Fibroblast of gingiva (primary cell): Measurements from ENCODE around the gene OPN5.

Source experiments
- DNase-seq: peaks from one replicate; pipeline ENCODE4 v3.0.0-alpha.2; 2011; ENCODE audit warnings: low read depth

The OPN5 gene

DNA sequence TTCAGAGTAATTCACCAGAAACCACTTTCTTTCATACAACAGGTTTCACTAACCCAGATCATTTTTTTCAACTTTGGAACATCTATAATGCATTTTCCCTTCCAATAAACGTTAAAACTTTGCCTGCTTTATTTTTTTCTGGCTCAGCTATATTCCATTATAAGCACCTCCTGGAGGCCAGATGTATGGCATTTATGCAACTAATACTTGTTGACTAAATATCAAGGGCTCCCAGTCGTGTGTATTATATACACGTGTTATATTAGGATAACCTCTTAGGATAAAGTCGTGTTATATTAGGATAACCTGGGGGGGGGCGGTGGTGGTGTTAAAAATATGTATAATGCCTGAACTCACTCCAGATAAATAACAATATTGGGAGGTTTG lies 6.7 kb downstream of the OPN5 start:
- no peak for DNase-seq

DNA sequence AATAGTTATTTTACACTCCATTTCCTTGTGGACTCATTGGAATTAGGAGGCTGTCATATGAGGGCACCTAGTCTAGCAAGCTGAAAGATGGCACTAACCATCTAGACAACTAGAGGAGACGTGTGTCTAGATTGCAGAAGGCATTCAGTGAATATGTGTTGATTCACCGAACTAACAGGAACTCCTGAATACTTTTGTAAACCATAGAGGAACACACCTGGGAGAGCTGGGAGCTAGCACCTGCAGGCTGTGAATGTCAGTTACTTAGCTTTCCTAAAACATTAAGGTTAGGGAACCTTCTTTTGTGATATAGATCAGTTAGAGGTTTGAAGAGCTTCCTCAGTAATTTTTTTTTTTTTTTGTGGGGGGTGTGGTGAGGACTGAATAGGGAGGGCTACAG lies 7.7 kb downstream of the OPN5 start:
- no peak for DNase-seq

DNA sequence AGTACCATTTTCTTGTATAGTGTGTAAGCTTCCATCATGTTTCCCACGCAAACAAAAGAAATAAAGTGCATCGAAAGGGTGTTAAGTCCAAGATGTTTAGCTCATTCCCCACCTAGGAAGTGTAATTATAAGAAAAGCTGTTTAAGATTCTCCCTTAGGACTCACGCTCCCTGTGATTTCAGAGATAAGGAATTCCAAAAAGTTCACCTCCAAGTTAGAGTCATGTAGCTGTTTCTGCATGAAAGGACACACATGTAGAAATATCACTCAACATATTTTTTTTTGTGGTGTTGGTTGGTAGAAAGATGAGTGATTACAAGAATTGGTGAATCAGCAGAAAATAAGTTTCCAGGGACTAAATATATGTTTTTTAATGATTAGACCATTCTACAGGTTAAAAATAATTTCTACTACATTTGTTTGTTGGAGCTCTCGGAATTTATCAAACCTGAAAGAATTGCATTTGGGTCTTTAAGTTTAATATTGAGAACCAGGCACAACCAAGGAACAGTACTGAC lies 10.4 kb downstream of the OPN5 start:
- no peak for DNase-seq

DNA sequence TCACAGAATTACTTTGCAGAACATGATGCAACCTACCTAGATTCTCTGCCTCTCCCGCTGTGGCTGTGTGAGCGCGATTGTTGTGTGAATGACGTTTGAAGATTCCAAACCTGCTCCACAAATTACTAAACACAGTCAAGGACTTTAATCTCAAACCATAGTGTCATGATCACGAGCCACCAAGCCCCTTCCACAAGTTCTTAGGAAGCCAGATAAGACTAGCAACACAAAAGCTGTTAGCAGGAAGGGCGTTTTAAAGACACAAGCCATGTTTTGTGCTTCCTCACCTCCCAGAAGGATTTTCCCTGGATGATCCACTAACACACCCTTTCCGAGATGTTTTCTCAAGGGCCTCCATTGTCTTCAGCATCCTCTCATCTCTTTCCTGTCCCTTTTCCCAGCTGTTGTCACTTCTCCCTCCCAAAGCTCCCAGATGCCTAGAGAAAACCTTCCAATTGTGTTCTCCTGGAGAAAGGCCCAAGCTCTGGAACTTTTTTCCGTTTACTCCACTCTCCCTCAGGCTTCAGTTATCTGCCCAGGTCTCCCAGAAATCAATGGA lies 12.8 kb downstream of the OPN5 start:
- no peak for DNase-seq

DNA sequence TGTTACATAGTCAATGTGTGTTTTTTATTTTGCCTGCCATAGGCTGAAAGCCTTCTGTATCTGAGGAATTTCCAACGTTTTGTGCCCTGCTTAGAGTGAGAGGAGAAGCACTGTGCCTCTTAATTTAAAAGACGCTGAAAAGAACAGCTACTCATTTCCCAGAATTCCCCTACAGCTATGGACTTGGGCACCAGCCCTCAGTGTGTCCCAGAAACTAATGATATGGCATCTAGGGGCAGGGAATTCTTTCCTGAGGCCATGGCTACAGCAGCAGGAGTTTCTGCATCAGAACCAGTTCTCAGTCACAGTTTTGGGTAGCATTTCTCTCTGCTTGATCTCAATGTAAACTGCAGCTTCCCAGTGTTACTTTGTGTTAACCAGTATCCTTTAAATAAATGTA lies 20.2 kb downstream of the OPN5 start:
- DNase-seq: no peak

DNA sequence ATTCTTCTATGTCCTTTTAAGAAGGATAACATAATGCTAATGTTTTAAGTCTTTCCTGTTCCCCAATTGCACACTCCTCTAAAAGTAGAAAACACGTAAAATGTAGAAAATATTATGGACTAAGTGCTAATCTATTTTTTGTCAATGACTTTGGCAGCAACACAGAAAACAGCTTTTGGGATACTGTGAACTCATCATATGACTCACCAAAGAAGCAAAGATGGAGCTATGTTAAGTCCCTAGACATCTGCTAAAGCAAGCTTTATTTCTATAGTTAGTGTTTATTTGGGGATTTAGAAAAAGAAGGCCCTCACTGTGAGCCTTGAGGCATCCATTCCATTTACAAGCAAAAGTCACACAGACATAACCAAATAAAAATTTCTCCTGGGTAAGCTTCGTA lies 23.0 kb downstream of the OPN5 start:
- DNase-seq: no peak

DNA sequence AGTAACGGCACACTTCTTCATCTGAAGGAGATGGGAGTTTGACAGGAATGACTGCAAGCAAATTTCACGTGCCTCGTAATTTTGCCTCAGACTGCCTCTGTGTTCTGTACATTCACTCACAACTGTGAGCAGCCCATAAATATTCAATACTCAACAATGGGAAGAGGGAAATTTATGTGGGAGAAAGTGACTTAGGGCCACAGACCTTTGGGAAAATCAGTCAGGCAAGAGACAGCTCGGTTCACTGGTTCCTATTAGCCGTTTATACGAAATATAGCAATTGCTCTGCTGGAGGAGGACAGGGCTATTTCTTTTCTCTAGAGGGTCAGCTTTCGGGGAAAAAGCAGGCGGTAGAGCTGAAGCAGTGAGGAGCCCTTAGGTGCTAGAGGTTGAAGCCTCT lies 28.0 kb downstream of the OPN5 start:
- DNase-seq: no peak

DNA sequence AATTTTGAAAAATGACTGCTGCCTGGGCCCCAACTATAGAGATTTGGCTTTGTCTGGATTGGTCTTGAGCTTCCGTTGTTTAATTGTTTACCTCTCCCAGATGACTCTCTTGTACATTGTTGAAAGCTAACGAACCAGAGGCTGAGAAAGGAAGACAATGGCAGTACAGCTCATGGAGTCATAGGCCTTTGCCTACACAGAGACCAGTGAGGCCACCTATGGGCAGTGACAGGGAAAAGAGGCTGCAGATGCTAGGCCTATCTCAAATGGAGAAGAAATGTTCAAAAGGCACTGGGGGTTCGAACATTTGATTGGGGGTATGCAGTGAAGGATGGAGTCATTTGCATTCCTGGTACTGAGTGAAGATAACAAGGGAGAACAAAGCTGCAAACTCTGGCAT lies 29.1 kb downstream of the OPN5 start:
- DNase-seq: no peak

DNA sequence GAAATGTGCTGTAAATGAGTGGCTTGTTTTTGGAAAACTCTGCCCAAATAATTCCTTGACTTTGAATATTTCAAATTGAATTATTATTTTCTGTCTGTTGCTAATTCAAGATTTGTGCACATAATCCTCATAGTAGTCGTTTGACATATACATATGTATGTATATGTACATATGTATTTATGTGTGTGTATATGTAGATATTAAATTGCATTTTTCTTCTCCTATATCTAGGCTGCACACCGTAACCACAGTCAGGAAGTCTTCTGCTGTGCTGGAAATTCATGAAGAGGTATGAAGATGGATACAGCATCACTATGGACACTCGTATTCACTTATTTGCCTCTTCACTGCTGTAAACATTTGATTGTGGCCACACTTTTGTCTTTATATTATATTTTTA lies 29.6 kb downstream of the OPN5 start:
- DNase-seq: no peak

DNA sequence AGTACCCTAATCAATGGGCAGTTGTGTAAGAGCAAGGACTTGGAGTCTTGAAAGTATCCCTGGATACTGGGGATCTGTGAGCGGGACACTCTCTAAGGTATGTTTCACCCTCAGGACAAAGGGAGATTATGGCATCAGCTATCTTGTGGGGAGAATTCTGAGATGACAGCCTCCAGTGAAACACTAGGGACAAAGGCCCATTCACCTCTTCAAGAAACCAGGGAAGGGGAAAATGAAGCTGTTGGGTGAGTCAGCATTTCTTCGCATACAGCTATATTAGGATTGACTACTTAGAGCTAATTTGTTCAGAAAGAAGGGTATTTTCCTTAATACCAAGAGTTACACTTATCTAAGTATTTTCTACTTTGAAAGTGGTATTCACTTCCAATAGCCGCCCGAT lies 35.9 kb downstream of the OPN5 start:
- DNase-seq: no peak

DNA sequence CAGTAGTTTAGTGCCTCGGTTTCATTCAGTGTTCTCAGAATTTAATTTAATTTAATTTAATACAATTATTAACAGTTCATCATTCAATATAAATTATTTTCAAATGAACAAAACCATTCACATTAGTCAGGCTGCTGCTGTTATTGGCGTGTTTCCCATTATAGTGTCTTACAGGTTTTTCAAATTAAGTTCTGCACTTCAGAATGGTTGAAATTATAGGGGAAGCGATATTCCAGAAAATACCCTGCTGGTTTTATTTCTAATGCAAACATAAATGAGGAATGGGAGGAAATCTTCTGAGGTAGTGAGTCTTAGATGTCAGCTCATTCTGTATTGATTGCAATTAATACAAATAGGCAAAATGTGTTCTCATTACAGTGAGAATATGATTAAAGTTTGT lies 37.6 kb downstream of the OPN5 start:
- DNase-seq: no peak

DNA sequence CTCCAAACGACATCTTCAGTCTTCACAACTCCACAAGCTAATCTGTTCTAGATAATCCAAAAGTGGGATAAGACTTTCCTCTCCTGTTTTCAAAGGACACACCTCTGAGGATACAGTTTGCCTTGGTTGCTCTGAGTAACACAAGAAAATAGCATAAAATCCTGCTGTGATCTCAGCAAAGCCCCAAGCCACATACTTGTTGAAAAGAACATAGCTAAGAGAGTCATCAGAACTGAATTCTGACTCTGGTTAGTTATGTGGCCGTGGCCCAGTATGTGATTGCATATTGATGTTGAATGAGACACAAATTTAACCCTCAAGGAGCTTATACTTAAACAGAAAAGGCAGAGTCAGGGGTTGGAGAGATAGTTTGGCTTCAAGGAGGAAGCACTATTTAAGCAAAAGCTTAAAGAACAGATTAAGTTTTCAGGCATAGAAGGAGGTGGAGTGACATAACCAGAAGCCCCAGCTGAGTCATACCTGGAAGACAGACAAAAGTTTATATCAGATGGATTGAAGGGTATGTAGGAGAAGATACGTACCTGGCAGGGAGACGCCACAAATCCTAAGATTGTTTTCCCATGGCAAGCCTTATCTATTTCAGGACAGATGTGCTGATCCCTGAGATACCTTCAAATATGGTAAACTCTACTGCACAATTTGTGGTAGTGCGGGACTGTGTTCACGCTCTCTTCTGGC lies 41.2 kb downstream of the OPN5 start:
- no peak for DNase-seq

DNA sequence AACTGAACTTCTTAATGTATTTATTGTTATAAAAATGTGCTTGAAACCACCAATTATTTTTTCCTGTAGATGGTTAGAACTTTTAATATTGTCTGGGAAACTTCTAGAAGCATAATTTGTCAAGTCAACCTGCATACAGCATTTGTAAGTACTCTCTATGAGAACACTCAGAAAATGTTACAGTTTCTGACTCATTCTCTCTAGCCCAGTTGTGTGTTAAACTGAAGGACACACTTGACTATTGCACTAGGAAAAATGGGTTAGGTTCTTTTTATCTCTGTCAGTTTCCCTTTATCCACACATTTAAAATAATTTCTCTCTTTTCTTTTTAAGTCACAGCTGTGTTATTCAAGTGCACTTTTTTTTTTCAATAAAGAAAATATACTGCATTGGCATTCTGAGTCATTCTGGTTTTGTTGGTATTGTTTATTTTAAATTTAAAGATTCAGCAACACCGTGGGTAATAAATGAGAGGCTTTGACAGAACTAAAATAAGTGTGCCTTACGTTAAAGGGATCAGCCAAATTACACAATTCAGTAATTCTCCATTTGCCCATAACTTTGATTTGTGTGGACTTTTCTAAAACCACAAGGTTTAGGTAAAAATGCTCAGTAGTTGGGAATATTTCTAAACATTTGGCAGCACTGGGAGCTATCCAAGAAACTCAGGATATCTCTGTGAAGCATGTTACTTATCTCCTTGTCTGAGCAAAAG lies 50.7 kb downstream of the OPN5 start:
- DNase-seq: no peak

DNA sequence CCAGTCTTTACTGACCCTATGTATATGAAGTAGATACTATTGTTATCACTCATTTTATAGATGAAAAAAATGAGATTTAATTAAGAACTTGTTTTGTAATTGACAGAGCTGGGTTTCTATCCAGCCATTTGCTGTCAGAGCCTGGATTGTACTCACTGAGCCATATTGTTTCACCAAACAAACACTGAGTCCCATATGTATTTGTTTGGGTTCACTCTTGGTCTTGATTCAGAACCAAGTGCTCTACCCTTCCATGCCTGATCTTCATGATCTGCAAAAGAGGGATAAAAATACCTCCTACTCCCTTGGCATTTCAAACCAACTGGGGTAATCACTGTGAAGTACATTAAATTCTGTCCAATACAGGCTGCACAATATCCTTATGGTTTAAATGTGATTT lies 52.4 kb downstream of the OPN5 start:
- DNase-seq: no peak

DNA sequence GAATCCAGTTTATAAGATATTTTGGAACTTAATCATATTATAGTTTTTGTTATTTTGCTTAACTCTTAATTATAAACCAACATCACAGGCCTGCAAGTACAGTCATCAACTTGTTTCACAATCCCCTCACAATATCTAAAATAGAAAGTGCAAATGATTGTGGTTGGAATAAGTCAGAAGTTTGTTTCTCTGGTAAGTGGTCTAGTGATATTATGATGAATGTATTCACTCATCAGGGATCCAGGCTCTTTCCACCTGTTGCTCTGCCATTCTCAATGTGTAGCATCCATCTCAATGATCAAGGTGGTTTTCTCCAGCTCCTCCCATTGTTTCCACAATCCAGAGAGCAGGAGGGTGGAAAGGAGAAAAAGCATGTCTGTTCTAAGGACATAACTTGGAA lies 54.2 kb downstream of the OPN5 start:
- DNase-seq: no peak

DNA sequence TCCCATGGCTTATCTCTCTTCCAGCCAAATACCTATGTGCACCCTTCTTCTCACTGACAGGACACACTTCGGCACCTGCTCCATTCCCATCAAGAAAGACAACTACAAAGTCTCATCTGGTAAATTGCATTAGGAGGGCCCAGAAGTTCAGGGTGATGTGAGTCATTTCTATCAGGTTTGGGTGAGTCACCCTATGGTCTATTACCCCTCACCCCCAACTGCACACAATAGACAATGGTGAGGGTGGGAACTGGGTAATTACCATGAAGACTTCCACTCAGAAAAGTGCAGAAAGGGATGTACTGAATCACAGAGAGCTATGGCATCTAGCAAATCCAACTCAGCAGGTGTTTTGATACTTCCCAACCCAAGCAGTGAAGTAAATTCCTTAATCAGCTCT lies 54.8 kb downstream of the OPN5 start:
- no peak for DNase-seq

DNA sequence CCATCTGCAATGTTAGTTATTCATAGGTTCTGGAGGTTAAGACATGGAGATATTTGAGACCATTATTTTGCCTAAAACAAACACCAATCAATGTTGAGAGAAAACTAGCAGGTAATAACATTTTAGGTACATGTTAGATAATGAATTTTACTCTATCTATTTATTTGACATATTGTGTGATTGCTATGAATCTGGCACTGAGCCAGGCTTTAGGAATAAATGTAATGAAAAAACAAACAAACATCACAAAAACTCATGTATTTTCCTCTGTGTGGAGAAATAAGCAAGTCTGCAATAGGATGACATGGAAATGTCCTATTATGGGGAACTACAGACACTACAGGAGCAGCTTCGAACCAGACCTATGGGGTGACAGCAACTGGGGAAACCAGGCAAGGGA lies 57.8 kb downstream of the OPN5 start:
- DNase-seq: no peak

DNA sequence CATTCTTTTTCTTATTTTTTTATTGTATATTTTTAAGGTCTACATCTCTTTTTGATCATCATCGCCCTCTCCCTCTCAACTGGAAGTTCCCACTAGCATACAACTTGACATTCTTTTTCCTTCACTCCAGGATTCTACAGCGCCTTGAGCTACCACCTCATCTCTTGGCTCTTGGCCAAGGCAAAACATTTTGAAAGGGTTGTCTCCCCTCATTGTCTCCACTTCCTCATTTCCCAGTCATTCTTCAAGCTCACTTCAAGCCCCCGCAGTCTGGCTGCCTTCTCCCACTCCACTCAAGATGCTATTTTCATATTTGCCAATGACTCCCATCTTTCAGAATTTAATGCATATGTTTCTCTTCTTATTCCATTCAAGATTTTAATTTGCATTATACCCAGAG lies 63.0 kb downstream of the OPN5 start:
- no peak for DNase-seq

DNA sequence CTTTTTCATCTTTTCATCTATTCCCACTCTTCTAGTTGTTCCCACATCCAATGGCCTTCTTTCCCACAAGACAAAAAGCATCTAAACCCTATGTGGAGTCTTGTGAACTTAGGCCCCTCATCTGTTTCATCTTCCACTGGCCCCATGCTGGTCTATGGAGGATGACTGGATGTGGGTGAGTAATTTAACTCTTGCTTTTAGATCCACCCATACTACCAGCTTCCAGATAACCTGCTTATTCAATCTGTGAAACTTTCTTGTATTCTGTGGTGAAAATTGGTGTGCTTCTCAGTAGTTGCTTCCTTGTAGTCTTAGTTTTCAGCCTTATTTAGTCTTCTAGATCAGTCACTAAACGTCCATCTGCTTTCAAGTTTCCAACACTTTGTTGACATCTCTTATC lies 64.9 kb downstream of the OPN5 start:
- no peak for DNase-seq

DNA sequence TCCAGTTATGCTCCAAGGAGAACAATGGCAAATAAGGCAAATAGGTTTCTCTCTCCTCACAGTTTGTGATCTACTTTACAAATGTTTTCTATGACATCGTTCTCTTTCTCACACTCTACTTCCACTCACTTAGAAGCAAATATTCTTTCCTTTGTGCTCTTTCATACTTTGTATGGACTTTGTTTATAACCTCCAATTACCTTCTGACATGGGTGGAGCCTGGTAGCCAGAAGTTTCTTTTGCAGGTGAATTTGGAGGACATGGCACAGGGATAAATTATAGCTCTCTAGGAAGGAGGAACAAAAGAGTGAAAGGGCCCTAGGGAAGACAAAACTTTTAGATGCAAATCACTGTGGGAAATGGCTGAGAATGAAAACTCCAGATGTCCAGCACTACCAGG lies 69.3 kb downstream of the OPN5 start:
- no peak for DNase-seq

DNA sequence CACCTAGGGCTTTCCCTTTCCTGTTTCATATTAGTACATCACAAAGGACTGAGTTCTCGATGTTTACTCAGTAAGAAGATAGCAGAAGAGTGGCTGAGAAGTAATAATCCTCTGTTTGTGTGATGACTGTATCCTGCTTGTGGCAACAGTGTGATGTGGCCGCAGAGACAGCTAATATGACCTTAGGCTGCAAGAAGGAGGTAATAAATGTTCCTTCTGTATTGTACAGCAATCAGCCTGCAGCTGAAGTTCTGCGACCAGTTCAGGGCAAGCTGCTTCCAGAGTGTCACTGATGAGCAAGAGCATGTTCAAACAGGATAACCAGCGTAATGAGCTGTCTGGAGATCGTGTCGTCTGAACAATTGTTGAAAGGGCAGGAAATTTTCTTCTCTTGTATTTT lies 70.9 kb downstream of the OPN5 start:
- DNase-seq: no peak

DNA sequence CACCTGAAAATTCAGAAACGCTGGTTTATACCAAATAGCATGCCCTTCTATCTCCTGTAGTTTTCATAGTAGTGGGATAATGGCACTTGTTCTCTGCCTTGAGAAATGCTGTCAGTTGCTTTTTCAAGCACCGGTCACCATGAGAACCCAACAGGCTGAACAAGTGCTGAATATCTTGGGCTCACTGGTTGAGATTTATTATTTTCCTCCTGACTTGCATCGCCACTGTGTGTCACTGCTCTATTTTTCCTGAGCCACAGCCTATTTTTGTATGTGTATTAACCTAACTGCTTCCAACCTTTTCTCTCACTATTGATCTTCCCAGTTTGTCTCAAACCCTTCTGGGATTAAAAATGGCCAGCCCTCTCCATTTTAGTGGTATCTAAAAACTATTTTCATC lies 71.9 kb downstream of the OPN5 start:
- no peak for DNase-seq

DNA sequence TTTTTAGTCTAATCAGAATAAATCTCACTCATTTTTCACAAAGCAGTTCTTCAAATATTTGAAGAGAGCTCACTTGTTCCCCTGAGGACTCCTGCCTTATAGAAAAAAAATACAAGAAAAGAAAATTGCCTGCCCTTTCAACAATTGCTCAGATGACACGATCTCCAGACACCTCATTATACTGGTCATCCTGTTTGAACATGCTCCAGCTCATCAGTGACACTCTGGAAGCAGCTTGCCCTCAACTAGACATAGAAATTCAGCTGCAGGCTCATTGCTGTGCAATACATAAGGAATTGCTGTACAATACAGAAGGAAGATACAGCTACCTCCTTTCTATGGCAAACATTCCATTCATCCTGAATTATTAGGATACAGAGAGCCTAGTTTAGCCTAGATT lies 73.1 kb downstream of the OPN5 start:
- DNase-seq: no peak

DNA sequence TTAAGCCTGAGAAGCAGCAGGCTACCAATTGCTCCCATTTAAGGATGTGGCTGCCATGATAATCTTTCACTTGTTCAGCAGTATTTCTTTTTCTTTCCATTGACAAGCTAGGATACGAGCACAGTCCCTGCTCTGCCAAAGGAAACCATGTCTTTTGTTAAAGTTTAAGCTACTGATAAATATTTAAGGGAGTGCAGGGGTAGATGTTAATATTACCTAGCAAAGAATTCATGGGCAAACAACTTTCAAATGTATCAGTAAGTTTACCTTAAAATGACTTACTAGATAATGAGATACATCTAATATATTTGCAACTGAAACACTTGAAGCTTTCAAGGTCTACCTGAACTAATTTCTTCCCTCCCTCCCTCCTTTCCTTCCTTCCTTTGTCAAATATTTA lies 77.3 kb downstream of the OPN5 start:
- no peak for DNase-seq
